Stimulated activated CD4-positive, alpha-beta T cell treated with anti-CD3 and anti-CD28 coated beads, Interleukin-15, amount 100 ng/mL, for 1 hour (primary cell): ENCODE measurements around the gene HAO2.
"Not testable (repeated sequence)": the region's sequence is repeated elsewhere in the genome, so short reads cannot be mapped to it uniquely, and the experiment has no call there.

Experiments
- DNase-seq, 2 donors: peaks; one replicate each; pipeline ENCODE4 v3.0.0-alpha.2; 2020; ENCODE audit warnings: low read depth in 1 of 2, low spot score in 1 of 2

HAO2 gene

DNA sequence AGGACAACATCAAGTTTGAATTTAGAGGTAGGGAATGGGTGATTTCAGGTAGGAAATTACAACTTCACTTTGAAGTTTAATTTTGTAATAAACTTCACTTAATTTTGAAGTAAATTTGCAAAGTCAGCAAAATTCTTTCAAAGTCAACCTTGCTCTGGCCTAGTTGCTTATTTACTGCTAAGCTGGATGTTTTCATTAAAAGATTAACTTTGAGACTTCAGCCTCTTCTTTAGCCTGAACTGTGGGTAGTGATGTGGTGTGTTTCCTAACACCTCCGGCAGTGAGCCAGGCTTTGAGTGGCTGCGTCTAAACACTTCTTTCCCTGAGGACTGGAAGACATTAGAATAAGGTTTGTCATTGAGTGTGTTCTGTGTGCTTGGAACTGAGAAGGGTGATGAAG is at the start of gene HAO2:
HAO2 (plus strand) TSS at position 232 of the 400 bp plus-strand sequence. CDS start 12,301 bp downstream, outside the sequence.
- DNase-seq: no peak

DNA sequence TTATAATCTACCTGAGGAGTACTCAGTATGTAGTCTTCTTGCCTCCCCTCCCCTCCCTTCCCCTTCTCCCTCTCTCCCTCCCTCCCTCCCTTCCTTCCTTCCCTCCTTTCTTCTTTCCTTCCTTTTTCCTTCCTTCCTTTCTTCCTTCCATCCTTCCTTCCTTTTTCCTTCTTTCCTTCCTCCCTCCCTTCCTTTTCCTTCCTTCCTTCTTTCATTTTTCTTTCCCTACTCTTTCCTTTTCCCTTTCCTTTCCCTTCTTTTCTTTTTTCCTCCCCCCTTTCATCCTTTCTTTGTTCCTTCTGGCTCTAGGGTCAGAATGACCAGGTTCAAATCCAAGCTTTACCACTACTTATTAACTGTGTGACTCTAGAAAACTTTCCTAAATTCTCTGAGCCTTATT is 48.5 kb upstream of the HAO2 start:
- DNase-seq: no peak

DNA sequence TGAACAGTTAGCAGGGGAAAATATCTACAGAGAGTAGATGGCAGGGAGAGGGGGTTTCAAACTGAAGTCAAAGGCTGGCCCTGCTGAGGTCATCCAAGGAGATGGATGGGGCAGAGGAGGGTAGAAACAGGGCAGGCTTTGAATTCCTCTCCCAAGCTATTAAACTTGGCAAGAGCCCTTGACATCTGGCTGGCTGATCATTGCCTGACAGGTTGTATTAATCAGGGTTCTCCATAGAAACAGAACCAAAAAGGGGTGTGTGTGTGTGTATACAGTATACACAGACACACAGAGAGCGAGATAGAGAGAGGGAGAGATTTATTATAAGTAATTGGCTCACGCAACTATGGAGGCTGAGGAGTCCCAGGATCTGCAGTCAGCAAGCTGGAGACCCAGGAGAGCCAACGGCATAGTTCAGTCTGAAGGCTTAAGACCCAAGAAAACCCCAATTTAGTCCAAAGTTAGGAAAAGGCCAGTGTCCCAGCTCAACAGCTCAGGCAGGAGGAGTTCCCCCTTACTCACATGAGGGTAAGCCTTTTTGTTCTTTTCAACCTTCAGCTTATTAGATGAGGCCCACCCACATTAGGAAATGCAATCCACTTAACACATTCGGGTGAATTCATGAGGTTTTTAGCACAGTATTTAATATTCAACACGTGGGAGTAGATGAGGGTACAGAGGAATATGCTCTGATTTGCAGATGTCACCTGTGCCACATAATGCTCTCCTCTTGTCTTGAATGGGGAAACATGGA is 46.7 kb upstream of the HAO2 start:
- no peak for DNase-seq

DNA sequence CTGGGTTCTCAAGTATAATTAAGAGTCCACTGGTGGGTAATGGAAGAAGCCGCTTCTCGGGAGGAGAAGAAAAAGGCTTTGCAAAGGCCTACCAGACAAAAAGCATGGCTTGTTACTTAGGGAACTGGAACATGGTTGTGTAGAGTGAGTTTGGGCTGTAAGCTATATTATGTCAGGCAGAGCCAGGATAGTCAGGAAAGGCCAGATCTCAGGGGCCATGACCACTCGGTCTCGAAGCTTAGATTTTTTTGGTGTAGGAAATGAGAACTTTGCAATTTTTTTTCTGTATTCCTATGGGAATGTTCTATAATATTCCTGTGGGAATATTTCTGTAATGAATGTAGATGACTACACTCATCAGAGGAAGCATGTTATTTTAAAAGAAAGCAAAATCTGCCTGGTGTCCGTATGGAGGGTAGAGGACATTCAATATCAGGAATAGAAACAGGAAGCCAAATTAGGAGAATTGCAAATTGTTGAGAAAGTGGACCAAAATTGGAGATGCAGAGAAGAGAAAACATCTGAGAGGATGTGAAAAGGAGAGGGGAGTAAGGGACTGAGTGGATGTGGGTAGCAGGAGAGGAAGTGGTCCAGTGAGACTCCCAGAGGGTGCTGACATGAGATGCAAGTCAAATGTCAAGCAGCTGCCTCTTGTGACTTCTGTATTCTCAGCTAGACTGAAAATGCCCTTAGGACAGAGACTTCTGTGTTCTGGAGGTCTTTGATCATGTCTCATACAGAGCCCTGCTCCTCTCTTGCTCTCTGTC is 45.2 kb upstream of the HAO2 start:
- DNase-seq: no peak

DNA sequence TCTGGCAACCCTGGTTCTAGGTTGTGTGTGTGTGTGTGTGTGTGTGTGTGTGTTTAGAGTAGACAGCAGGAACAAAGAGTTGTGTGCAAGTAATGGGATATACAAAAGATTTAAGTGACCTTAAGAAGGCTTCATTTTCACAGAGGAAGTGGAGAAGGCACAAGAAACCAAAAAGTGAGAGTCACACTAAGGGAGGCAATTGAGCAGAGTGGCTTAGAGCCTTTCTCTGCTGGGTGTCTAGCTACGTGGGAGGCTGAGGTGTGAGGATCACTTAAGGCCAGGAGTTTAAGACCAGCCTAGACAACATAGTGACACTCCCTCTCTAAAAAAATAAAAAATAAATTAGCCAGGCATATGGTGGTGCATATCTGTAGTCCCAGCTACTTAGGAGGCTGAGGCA is 44.4 kb upstream of the HAO2 start:
- DNase-seq: no peak

DNA sequence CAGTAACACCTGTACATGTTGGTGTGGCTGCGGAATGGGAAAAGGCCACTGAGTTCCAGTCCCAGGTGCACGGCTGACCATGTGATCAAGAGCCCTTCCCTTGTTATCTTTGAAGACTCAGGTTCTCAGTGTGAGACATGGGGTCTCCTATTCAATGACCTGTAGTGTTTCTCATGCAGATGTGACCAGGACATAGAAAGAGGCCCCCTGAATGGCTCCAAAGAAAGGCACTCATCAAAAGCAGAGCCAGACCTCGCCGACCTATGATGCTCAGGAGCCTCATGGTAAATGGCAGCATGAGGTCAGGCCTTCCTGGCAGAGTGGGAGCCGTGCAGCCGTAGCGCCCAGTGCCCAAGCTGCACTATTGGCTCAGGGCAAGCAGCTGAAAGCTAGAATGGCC is 42.3 kb upstream of the HAO2 start:
- no peak for DNase-seq

DNA sequence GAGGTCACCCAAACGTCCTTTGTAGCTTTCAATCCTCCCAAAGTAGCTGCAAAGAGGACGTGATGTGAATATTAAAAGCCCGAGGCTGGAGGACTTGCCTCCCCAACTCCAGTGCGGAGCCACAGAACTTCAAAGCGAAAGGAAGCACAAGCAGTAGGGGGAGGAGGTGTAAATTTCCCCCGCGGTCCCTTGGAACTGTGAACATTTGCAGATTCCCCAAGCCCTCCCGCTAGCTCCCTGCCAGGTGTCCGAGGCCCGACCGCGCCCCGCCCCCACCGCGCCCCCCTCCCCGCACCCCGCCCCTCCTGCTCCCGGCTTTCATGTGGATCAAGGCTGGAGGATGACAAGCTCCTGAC is 41.5 kb upstream of the HAO2 start:
- DNase-seq: no peak

DNA sequence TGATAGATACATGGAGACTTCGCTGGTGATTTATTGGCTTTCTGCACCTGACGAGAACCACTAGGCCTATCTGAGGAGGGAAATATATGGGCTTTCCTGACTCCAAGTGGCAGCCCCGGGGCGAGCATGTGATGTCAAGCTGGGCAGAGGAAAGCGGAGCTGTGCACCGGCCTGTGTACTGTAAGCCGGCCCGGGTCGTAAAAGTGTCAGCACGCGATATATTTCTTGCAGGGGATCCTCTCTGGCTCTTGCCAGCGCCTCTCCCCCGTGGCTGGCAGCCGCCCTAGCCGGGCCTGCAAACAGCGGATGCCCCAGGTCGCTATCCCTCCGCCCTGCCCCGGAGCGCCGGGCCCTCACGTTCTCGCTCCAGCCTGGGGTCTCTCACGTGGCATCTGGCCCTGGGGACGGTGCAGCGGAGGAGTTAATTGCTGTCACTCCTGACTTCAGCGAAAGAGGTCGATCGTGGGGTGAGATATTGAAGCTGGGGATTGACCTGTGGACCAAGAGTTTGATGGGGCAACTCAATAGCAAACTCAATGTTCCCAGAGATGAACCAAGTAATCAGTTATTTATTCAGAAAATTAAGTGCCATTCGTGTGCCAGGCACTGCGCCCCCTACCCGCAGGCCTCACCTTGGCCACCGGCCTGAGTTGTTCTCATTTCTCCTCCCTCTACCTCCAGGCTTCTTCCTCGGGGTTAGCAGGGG is 41.0 kb upstream of the HAO2 start:
- peak in 1 of 2 donors; percentile 1 for DNase-seq

DNA sequence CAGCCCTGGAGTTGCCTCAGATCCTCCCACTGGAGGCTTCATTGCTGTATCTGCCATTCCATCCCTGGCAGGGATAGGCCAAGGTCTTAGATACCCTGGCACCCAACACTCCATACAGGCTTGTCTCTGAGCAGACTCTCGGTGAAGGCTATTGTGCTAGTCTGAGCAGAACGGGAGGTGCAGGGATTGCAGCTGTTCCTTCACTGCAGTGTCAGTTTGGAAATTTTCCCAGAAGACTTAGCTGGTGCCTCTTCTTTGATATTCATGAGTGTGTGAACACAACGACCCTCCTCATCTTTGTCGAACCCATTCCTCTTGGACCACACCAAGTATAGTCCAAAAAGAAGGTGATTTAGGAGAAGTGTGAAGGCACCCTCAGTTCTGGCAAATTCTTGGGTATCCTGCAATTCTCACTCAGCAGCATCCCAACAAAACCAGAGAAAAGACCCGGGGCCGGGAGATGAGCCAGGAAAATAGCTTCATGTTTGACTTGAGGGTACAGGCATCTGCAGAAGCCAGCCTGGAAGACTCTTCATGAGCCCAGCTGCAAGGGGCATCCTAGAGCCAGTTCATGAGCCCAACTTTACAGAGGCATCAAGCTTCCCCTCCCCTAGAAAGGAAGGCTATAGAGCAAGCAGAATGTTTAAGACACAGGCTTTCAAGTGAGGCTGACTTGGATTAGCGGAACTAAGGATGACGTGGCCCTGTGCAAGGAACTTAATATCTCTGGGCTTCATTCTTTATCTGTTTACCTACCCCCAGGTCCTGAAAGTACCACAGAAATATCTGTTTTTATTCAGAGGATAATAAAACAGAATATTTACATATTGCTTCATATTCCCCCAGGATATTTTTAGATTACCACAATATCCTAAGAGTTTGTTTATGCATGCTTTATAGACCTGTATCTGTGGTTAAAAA is 38.8 kb upstream of the HAO2 start:
- no peak for DNase-seq

DNA sequence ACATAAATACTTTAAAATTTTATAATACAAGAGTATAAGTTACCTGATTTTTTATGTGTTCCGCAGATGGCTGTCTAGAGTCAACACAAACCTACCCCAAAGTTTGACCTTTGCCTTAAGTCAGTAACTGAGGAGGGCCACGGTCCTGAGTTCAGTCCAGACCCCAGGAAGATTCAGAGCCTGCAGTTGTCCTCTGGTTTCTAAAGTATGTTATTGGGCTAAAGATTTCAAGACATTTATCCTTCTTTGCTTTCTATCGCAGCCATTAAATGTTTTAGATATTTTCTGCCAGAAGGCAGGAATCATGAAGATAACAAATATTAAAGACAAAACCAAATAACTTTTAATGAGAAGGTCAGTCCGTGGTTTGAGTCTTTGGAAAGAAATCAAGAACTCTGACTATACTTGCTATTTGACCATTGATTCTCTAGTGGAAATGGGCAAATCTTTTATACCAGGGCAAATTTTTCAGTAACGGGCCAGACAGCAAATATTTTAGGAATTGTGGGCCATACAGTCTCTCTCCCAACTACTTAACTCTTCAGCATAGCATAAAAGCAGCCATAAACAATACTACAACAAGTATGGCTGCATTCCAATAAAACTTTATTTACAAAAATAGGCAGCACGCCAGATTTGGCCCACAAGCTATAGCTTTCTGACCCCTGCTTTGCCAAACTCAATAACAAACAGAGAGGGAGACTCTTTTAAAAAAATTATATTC is 38.0 kb upstream of the HAO2 start:
- DNase-seq: no peak

DNA sequence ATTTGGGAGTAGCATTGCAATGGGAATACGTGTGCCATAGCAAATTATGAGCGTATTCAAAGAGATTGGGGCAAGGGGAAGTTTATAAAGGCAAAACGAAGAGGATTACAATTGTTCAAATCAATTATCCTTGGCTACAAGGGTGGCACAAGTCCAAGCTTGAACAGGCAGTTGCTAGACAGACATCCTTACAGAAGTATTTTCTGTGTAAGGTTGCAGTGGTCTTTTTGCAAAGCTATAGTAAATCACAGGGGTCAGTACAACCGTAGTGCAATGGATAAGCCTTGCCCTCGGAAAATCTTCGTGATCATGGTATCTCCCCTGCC is 37.4 kb upstream of the HAO2 start:
- DNase-seq: no peak

DNA sequence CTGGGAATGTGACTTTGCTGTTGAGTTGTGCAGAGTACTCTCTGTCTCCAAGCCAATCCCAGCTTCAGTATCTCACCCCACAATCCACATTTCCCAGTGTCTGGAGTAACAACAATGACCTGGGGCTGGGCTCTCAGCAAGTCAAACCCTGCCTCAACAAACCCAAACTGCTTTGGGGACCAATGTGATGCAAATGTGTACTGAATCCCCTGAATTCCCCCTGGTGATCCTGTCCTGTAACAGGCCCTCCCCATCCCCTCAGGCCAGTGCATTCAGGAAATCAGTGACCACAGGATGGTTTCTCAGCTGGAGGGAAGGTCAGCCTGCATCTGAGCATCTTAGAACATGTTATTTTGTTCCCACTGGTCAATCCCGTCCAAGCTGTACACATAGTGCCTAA is 36.7 kb upstream of the HAO2 start:
- no peak for DNase-seq

DNA sequence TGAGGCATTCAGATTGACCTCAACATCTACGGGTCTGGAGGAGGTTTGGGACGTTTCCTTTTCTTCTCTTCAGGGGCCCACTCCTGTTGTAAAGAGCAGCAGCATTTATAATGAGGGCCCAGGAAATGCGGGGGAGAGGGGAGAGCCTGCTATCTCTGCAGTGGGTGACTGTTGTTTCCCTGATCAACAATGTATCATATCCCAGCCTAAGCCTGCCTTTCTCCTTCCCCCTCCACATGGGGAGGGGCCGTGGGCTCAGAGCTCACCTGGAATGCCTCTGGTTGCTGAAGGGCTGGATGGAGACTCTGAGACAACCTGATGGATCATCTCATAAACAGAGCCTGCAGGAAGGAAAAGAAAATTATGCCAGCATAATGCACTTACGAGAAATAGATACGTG is 36.0 kb upstream of the HAO2 start:
- DNase-seq: no peak

DNA sequence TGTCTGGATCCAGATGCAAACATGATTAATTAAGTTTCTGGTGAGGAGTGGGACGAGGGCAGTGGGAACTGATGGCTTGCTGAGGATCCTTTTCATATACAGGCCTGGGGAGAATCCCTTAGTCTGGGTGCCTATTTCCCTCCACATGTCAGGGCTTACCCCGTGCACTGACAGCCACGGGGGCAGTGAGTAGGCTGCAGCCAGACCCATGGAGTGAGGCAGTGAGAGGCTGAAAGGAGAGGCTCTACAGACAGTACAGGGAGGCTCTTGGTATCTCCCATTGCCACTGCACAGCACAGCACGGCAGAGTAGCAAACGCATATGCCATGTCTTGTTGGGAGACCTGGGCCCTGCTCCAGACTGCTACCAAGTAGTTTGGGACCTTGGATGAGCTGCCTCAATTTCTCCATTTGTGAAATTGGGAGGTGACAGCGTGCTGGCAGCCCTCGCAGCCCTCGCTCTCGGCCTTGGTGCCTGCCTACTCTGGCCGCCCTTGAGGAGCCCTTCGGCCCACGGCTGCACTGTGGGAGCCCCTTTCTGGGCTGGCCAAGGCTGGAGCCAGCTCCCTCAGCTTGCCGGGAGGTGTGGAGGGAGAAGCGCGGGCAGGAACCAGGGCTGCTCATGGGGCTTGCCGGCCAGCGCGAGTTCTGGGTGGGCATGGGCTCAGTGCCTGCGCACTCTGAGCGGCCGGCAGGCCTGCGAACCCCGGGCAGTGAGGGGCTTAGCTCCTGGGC is 35.3 kb upstream of the HAO2 start:
- no peak for DNase-seq

DNA sequence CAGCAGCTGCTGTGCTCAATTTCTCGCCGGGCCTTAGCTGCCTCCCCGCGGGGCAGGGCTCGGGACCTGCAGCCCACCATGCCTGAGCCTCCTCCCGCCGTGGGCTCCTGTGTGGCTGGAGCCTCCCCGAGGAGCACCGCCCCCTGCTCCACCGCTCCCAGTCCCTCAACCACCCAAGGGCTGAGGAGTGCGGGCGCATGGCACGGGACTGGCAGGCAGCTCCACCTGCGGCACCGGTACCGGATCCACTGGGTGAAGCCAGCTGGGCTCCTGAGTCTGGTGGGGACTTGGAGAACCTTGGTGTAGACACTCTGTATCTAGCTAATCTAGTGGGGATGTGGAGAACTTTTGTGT is 34.7 kb upstream of the HAO2 start:
- not testable (repeated sequence) for DNase-seq

DNA sequence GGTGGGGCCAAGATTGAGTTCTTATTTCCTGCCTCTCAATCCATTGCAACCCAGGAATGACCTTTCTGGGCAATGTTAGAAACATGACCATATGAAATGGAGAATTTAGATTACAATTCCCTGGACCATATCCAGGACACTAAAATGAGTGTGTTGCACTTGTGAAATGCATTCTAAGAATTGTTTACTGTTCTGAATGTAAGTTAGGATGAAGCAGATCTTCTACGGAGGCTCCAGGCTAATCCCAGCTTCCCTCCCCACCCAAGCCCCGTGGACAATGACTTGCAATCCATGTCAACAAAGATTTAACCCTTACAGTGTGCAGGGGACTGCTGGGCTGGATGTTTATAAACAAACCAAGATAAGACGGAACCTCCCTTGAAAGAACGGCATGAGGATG is 31.7 kb upstream of the HAO2 start:
- no peak for DNase-seq

DNA sequence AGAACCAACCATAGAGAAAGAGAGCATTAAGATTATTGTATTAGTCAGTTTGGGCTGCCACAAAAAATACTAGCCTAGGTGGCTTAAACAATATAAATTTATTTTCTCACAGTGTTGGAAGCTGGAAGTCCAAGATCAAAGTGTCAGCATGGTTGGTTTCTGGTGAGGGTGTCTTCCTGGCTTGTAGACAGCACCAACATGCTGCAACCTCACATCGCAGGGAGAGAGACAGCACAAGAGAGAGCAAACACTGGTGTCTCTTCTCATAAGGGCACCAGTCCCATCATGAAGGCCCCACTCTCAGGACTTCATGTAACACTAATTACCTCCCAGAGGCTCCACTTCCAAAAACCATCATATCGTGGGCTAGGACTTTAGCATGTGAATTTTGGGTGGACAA is 30.6 kb upstream of the HAO2 start:
- DNase-seq: no peak

DNA sequence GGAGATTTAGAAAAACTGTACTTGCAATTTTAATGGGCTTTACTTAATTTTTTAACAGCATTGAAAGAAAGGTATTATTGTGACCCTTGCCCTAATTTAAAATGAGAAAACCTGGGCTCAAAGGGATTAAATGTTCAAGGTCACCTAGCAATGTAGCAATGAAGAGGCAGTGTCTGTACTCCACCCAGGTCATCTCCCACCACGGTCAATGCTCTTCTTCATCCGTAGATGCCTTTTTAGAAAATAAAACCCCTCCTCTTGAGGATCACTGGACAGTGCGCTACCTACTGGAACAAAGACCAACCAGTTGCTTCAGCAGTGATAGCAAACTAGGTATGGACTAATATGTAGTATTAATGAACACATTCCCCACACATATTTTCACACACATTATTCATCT is 29.8 kb upstream of the HAO2 start:
- DNase-seq: no peak

DNA sequence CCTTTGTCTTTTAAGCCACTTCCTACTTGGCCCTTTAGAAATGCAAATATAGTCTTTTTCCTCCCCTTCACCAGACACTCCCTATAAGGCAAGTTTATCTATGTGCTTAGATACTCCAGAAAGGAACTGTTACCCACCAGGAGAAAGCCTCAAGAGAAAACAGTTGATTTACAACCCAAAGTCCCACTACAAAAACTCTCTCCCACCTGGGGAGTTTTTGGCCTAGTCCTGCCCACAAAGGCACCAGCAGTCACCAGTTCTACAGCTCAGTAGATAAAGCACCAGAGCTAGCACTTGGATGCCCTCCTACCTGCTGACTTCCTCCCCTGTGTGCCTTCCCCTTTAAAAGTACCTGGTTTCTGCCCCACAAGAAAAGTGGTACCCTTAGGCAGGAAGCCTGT is 27.7 kb upstream of the HAO2 start:
- DNase-seq: no peak

DNA sequence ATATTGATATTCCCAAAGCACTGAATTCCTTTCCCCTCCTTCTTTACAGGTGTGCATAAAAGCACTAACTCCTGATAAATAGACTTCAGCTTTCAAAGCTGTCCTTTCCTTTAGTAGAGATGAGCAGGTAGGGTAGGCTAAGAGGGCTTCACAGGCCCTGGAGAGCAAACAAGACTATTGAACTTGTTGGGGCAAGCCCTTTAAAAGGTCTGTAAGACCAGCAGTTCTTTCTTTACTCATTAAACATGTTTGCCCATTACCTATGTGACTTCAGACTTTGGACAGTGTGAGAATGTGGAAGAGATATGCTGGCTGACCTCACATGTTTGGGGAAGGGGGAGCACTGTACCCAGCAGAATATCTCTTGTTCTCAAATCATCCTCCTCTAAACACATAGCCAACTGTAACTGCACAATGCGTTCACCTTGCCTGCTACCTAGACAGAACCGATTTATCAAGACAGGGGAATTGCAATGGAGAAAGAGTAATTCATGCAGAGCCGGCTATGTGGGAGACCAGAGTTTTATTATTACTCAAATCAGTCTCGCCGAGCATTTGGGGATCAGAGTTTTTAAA is 27.1 kb upstream of the HAO2 start:
- DNase-seq: no peak
